Activated CD8-positive, alpha-beta memory T cell treated with anti-CD3 and anti-CD28 coated beads for 36 hours (primary cell): ENCODE measurements around the gene HDAC1. TPM values are rescaled to one million over a fixed set of nuclear protein-coding genes. Genes with fewer than 3 reads are reported as not detected.

ENCODE experiments used
- CTCF ChIA-PET: fragments of 350-600 bp; sonication (Branson Sonifier 250); formaldehyde crosslinking; loops from one replicate; lab custom pipeline; 2021; ENCODE audit warnings: antibody characterized with exemption; lab: Charles Lee
- POLR2A ChIA-PET: fragments of 350-600 bp; sonication (Branson Sonifier 250); formaldehyde crosslinking; loops from one replicate; lab custom pipeline; 2021; ENCODE audit warnings: antibody characterized with exemption; lab: Charles Lee
- total RNA-seq, 2 experiments: library from RNA; stranded (reverse); gene quantifications; one replicate each; pipeline ENCODE4 v1.2.3, GENCODE V29; 2021

The HDAC1 gene
- total RNA-seq, 2 experiments from 2014 or later: 159 to 160 TPM

GRCh38 chr1:32373996-32374592, 82.2 kb downstream of the HDAC1 start:
- ChIA-PET POLR2A (no interaction called here), CTCF (no interaction called here)

- POLR2A ChIA-PET: no interaction called here
- CTCF ChIA-PET: interaction anchor here (1.2 kb wide), 1 partner anchor 37 kb away, joined by 3 read pairs; no protein-coding TSS in a partner anchor
These were observed 84.3 kb downstream of the HDAC1 start for GRCh38 chr1:32376199-32376598.

GRCh38 chr1:32377541-32378220, 85.8 kb downstream of the HDAC1 start:
- ChIA-PET POLR2A (no interaction called here), CTCF (interaction anchor here (1.0 kb wide), 1 partner anchor 23 kb away, joined by 3 read pairs; no protein-coding TSS in a partner anchor)

GRCh38 chr1:32380057-32380456, 88.2 kb downstream of the HDAC1 start:
- POLR2A ChIA-PET: no interaction called here

More at GRCh38 chr1:32380057-32380456, 88.2 kb downstream of the HDAC1 start:
- CTCF ChIA-PET: no interaction called here

Other genes starting within 250 kb of the HDAC1 start
- 10 to 100 TPM; 26.5 to 28.4 TPM for gene TMEM39B, start 219.1 kb upstream of the HDAC1 start, total RNA-seq
- gene KPNA6, start 184.0 kb upstream of the HDAC1 start, total RNA-seq: 10 to 100 TPM; 89.6 to 97.1 TPM
- 100 to 1,000 TPM; 100 to 103 TPM for gene TXLNA, start 112.4 kb upstream of the HDAC1 start, total RNA-seq
- 10 to 100 TPM; 20.6 to 23.3 TPM for gene CCDC28B, start 91.5 kb upstream of the HDAC1 start, total RNA-seq
- 1 to 10 TPM; 5.8 to 6.3 TPM for gene IQCC, start 86.4 kb upstream of the HDAC1 start, total RNA-seq
- gene DCDC2B, start 83.0 kb upstream of the HDAC1 start, total RNA-seq: under 1 TPM in 1 of 2 experiments, not detected in 1; 0.21 TPM
- 10 to 100 TPM in 1 of 2 experiments, 1 to 10 TPM in 1; 9.2 to 12.0 TPM for gene TMEM234, start 69.7 kb upstream of the HDAC1 start, total RNA-seq
- 100 to 1,000 TPM; 387 to 402 TPM for gene EIF3I, start 69.7 kb upstream of the HDAC1 start, total RNA-seq
- gene FAM167B, start 44.9 kb upstream of the HDAC1 start, total RNA-seq: under 1 TPM in 1 of 2 experiments, not detected in 1; 0.40 TPM
- 100 to 1,000 TPM; 279 to 294 TPM for gene LCK, start 40.8 kb upstream of the HDAC1 start, total RNA-seq
- 10 to 100 TPM; 13.0 to 13.4 TPM for gene MARCKSL1, start 44.1 kb downstream of the HDAC1 start, total RNA-seq
- 1 to 10 TPM; 2.7 to 3.1 TPM for gene FAM229A, start 70.4 kb downstream of the HDAC1 start, total RNA-seq
- under 1 TPM; 0.36 to 0.67 TPM for gene TSSK3, start 70.5 kb downstream of the HDAC1 start, total RNA-seq
- 10 to 100 TPM; 29.2 to 34.8 TPM for gene BSDC1, start 102.4 kb downstream of the HDAC1 start, total RNA-seq
- gene ZBTB8B, start 173.0 kb downstream of the HDAC1 start, total RNA-seq: not detected
- gene ZBTB8A, start 247.3 kb downstream of the HDAC1 start, total RNA-seq: under 1 TPM; 0.17 to 0.27 TPM